AG04450 (cell line): ENCODE data around the gene ARHGAP24. TPM values are rescaled to one million over a fixed set of nuclear protein-coding genes. Genes with fewer than 3 reads are reported as not detected.

Experiments used
- CTCF ChIA-PET: fragments of 300-600, 350-600 bp; formaldehyde crosslinking; extraction: SDS; loops from one replicate; lab custom pipeline; 2022; ENCODE audit warnings: antibody characterized with exemption, inconsistent platforms; lab: Charles Lee
- POLR2A ChIA-PET: fragments of 350-600 bp; formaldehyde crosslinking; extraction: SDS; loops from one replicate; lab custom pipeline; 2021; ENCODE audit warnings: antibody characterized with exemption, inconsistent platforms; lab: Yijun Ruan, JAX
- DNase-seq: peaks from one replicate; pipeline ENCODE4 v3.0.0-alpha.2; 2011; ENCODE audit warnings: low read depth, low spot score
- H3K27ac ChIP-seq: one replicate; pipeline ENCODE4 v1.5.1; 2012; ENCODE audit warnings: low read depth, low read length, control low read depth
- H3K27me3 ChIP-seq: one replicate; pipeline ENCODE4 v1.6.0; 2012; ENCODE audit warnings: low read length; ENCODE audit not compliant: control insufficient read depth, insufficient read depth
- H3K4me3 ChIP-seq: 2 replicates; pipeline ENCODE4 v1.5.1; 2011; ENCODE audit warnings: mild to moderate bottlenecking, low read depth, low read length, control low read depth
- H3K9me3 ChIP-seq: 2 replicates; pipeline ENCODE4 v1.5.1; 2012; ENCODE audit warnings: low read length; ENCODE audit not compliant: control insufficient read depth, insufficient read depth
- CTCF ChIP-seq: IDR thresholded peaks from 2 replicates; pipeline ENCODE4 v1.5.1; 2011; ENCODE audit warnings: low read depth, low read length, control low read depth, inconsistent platforms
- polyA plus RNA-seq: library from polyadenylated mRNA; depleted of rRNA; stranded (reverse); fragments of >200 nt; gene quantifications from 2 replicates; pipeline ENCODE4 v1.2.3, GENCODE V29; 2011

Gene ARHGAP24
- polyA plus RNA-seq, 1 experiment: 16.8 TPM

DNA sequence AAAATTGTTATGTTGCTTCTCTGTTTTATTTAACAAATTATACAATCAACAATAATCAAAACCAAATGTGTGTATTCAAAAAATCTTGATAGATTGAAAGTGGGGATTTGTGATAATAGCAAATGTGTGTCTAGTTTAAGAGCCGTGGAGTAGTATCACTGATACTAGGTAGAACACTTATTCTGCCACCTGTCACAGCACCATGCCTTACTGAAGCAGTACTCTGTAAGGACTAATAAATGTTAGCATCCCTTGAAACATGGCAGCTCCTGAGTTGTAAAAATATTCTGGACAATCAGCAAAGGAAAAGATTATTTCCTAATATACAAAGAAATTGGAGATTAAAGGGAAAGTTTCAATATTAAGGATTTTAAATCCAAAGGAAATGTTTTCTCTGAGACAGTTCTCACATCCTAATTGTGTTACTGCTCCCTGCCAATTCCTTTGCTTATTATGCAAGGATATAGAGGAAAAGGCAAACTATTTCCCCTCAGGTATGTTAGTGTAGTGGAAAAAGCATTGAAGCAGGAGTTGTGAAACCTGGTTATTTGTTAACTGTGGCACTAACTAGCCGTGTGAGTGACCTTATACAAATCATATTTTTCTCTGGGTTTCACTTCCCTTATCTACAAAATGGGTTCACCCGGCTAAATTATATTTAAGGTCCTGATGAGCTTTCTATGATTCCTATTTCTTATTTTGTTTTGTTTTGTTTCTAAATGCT is 303.1 kb downstream of the ARHGAP24 start:
- no peak for DNase-seq
- no peaks in the 10 kb centered on the region for H3K9me3 ChIP-seq
- TF ChIP-seq CTCF: no peak
- H3K27me3 ChIP-seq: no peaks in the 10 kb centered on the region
- H3K27ac ChIP-seq: no peak overlapping the region
- ChIA-PET POLR2A (interaction anchor here (1.0 to 1.3 kb wide), 2 partner anchors 16 to 50 kb away, joined by 4 to 7 read pairs; no protein-coding TSS in a partner anchor), CTCF (interaction anchor here (1.0 to 3.7 kb wide), 6 partner anchors 13 to 265 kb away, joined by 4 to 26 read pairs (median 14); no protein-coding TSS in a partner anchor)
- H3K4me3 ChIP-seq: peak overlapping the region; percentile 67

DNA sequence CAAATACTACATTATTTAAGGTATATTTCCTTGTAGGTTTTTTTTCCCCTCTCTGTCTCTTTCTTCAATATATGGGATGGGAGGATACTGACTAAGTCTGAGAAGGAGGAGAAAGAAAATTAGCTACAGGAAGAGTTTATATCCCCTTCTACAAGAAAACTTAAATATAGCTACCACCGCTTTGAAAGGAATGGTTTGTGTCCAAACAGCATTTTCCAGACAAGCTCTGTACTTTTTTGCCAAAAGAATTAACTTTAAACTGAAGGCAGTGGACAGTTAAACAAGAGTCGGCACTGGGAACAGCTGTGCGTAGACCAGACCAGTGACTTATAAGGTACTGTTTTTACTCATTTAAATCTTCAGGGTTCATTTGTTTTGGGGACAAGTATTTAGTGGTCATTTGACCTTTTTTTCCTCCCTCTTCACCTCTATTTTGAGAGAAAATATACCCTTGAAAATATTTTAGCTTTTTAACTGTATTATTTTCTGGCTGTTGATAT is 303.7 kb downstream of the ARHGAP24 start:
- ChIA-PET POLR2A (interaction anchor here (1.0 to 1.3 kb wide), 2 partner anchors 16 to 49 kb away, joined by 4 to 7 read pairs; no protein-coding TSS in a partner anchor), CTCF (interaction anchor here (0.8 to 3.7 kb wide), 14 partner anchors 10 to 695 kb away, joined by 3 to 26 read pairs (median 5); no protein-coding TSS in a partner anchor)
- no peak for DNase-seq
- TF ChIP-seq CTCF: no peak
- no peaks in the 10 kb centered on the region for H3K27me3 ChIP-seq
- no peaks in the 10 kb centered on the region for H3K9me3 ChIP-seq
- H3K27ac ChIP-seq: peak overlapping the region; percentile 33
- peak overlapping the region; percentile 67 for H3K4me3 ChIP-seq

DNA sequence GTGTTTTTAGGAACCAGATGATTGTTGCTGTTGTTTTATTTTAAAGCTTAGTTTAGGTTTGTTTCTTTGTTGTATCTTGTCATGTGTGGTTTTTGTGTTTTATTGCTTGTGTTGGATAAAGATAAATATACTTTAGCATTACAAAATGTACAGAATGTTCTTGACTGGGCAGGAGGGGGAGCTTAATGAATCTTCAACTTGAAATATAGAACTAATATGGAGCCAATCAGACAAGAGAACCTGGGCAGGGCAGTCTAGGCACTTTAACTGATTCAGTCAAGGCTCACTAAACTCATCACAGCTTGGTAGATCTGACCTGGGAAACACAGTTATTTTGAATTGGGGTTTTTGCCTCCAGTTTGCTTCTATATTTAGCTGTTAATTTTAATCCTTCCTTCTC is 304.2 kb downstream of the ARHGAP24 start:
- Histone ChIP-seq H3K4me3 (peak overlapping the region; percentile 67), H3K9me3 (no peaks in the 10 kb centered on the region), H3K27me3 (no peaks in the 10 kb centered on the region), H3K27ac (no peak overlapping the region)
- no peak for TF ChIP-seq CTCF
- no peak for DNase-seq
- POLR2A ChIA-PET: interaction anchor here (1.0 to 1.3 kb wide), 2 partner anchors 17 to 49 kb away, joined by 4 to 7 read pairs; no protein-coding TSS in a partner anchor
- CTCF ChIA-PET: interaction anchor here (0.7 to 3.7 kb wide), 20 partner anchors 9 to 695 kb away, joined by 3 to 26 read pairs (median 4); no protein-coding TSS in a partner anchor

DNA sequence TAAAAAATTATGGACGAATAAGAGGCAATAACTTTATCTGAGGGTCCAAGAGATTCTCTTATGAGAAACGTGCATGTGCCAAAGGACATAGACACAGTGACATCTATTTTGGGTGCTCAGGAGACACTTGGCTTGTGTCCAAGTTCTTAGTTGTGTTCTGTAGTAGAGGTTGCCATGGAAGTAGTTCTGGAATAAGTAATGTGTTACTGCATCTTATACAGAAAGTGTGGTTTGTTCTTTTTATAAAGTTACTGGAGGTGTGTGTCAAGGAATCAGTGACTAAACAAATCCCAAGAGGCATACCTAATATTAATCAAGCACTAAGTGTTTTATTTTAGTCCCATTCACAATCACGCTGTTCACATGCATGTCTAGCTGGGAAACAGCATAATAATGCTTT is 305.7 kb downstream of the ARHGAP24 start:
- CTCF ChIA-PET: interaction anchor here (0.9 to 2.4 kb wide), 4 partner anchors 15 to 188 kb away, joined by 4 to 18 read pairs (median 4); no protein-coding TSS in a partner anchor
- no peak for TF ChIP-seq CTCF
- Histone ChIP-seq H3K4me3 (peak overlapping the region; percentile 34), H3K27me3 (no peaks in the 10 kb centered on the region), H3K27ac (no peak overlapping the region), H3K9me3 (no peaks in the 10 kb centered on the region)
- POLR2A ChIA-PET: no interaction called here
- no peak for DNase-seq

- Histone ChIP-seq H3K27ac (no peak overlapping the region), H3K27me3 (no peaks in the 10 kb centered on the region), H3K9me3 (no peaks in the 10 kb centered on the region), H3K4me3 (no peak overlapping the region)
- ChIA-PET CTCF (interaction anchor here (1.0 to 1.2 kb wide), 2 partner anchors 15 to 261 kb away, joined by 3 to 4 read pairs; no protein-coding TSS in a partner anchor), POLR2A (no interaction called here)
- TF ChIP-seq CTCF: no peak
- DNase-seq: no peak
Measured at GRCh38 chr4:85783483-85783882, 308.5 kb downstream of the ARHGAP24 start.
